ENCODE data around the gene IL2RG. TPM values are rescaled to one million over a fixed set of nuclear protein-coding genes. Genes with fewer than 3 reads are reported as not detected.

Gene IL2RG
- total RNA-seq, 1 donor from 2014 or later = not detected

GRCh38 chrX:71100581-71101505 lies 10.5 kb downstream of the IL2RG start:
- H3K27me3 ChIP-seq (ENCODE audit: control insufficient read depth, insufficient read depth, low read length) = no peaks in the 10 kb centered on the region
- DNase-seq (ENCODE audit: low read depth) (no peak), FAIRE-seq (no peak)
- no peak for TF ChIP-seq CTCF (IDR thresholded peaks at IDR 0.05; ENCODE audit: insufficient read depth, low read length, severe bottlenecking)
- no peak overlapping the region for H3K4me3 ChIP-seq (ENCODE audit: low read depth, low read length)
- no peaks in the 10 kb centered on the region for H3K36me3 ChIP-seq (ENCODE audit: control insufficient read depth, insufficient read depth, low read length)

DNA sequence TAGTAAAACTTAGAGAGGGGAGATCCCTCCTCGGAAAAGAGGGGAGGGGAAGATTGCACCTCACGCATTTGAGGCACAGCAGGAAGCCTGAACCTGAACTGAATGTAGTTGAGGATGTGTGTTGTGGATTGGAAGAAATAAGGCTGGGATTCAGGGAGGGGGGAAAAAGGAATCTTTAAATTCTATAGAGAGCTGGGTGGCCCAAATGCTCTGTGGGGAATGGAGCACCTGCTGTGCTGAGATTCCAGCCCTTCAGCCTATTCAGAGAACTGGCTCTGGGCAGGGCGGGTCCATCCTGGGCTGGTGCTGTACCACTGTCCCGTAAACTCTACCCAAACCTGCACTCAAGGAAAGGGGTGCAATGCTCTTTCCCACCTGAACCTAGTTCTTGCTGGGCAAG lies 11.6 kb downstream of the IL2RG start:
- H3K4me3 ChIP-seq (ENCODE audit: low read depth, low read length) = no peak overlapping the region
- no peaks in the 10 kb centered on the region for H3K36me3 ChIP-seq (ENCODE audit: control insufficient read depth, insufficient read depth, low read length)
- DNase-seq (ENCODE audit: low read depth) = no peak
- TF ChIP-seq CTCF (IDR thresholded peaks at IDR 0.05; ENCODE audit: insufficient read depth, low read length, severe bottlenecking) = no peak
- H3K27me3 ChIP-seq (ENCODE audit: control insufficient read depth, insufficient read depth, low read length) = no peaks in the 10 kb centered on the region
- no peak for FAIRE-seq

DNA sequence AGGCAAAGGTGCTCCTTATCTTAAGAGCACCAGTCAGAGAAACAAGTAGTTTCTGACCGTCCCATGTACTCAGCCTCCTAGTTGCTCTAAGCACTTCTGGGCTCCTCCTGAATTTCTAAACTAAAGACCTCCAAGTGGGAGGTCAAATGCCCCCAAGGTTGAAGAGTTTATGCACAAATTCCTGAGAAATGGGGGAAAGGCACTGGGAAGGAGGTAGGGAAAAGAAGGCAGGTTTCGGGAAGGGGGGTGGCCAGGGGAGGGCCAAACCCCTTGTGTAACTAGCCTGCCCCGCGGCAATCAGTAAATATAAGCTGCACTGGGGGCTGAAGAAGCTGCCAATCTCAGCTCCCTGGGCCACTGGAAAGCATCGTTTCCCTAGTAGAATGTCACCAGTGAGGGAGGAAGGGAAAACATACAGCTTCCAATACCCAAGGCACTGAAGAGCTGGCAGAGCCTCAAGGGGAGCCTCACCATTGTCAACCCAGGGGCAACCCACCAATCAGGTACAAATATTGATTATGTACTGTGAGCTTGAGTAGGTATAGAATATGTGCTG lies 12.3 kb downstream of the IL2RG start:
- no peaks in the 10 kb centered on the region for H3K27me3 ChIP-seq (ENCODE audit: control insufficient read depth, insufficient read depth, low read length)
- FAIRE-seq (no peak), DNase-seq (ENCODE audit: low read depth) (no peak)
- no peak overlapping the region for H3K4me3 ChIP-seq (ENCODE audit: low read depth, low read length)
- H3K36me3 ChIP-seq (ENCODE audit: control insufficient read depth, insufficient read depth, low read length) = no peaks in the 10 kb centered on the region
- no peak for TF ChIP-seq CTCF (IDR thresholded peaks at IDR 0.05; ENCODE audit: insufficient read depth, low read length, severe bottlenecking)

DNA sequence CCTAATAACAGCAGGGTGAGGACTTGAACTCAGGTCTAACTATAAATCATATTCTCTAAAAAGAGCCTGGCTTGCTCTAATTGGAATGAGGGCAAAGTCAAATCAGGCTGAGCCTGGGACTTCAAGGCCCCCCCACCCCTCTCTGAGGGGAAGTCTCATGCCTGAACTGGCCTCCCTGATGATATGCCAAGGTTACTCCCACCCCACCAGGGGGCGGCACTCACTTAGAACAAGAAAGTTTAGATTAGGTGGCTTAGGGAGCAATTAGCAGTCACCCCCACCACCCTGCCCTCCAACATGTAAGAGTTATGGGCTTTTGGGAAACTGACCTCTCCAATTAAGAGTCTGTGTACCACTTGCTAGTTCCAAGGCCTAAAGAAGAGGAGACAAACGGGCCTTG lies 13.1 kb downstream of the IL2RG start:
- H3K27me3 ChIP-seq (ENCODE audit: control insufficient read depth, insufficient read depth, low read length) = no peaks in the 10 kb centered on the region
- peak; percentile 34 for TF ChIP-seq CTCF (IDR thresholded peaks at IDR 0.05; ENCODE audit: insufficient read depth, low read length, severe bottlenecking)
- H3K4me3 ChIP-seq (ENCODE audit: low read depth, low read length) = no peak overlapping the region
- DNase-seq (ENCODE audit: low read depth) (peak; percentile 13), FAIRE-seq (no peak)
- no peaks in the 10 kb centered on the region for H3K36me3 ChIP-seq (ENCODE audit: control insufficient read depth, insufficient read depth, low read length)

DNA sequence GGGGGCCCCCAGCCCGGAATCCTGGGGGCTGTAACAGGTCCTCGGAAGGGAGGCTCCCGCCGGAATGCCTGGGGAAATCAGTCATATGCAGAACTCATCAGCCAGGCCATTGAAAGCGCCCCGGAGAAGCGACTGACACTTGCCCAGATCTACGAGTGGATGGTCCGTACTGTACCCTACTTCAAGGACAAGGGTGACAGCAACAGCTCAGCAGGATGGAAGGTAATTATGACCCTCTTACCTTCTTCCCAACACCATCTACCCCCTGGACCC lies 14.7 kb downstream of the IL2RG start:
- FAIRE-seq (no peak), DNase-seq (ENCODE audit: low read depth) (no peak)
- TF ChIP-seq CTCF (IDR thresholded peaks at IDR 0.05; ENCODE audit: insufficient read depth, low read length, severe bottlenecking) = no peak
- Histone ChIP-seq H3K4me3 (ENCODE audit: low read depth, low read length) (peak overlapping the region; percentile 55), H3K27me3 (ENCODE audit: control insufficient read depth, insufficient read depth, low read length) (no peaks in the 10 kb centered on the region), H3K36me3 (ENCODE audit: control insufficient read depth, insufficient read depth, low read length) (no peaks in the 10 kb centered on the region)
